NCI-H69 (cell line): Measurements from ENCODE around the gene PSMD4.
"Not testable (repeated sequence)": the region's sequence is repeated elsewhere in the genome, so short reads cannot be mapped to it uniquely, and the experiment has no call there.

Experiments used
- DNase-seq: peaks from one replicate; lab custom pipeline; 2025; lab: John Stamatoyannopoulos, UW

Gene PSMD4

DNA sequence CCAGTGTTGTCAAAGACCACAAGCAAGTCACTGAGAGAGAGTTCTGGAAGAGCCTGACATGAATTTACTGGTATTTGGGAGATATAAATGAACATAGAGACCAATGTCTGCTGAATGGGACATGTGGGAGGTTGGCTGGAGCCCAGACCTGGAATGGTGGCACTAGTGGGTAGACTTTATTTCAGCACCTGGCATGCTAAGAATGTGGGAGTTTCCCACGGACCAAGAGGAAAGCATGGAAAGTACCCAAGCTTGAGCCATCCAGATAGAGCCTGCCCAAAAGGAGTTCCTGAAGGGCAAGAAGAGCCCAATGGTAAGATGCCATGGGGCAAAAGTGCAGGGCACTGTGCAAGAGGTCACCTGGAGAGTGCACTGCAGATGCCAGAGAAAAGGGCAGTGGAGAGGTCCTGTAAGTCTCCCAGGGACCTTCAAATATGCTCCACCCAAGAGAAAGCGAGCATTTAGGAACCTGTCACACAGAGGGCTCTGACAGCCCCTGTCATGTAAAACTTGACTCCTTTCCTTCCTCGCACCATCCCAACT lies 19.5 kb downstream of the PSMD4 start:
- DNase-seq: no peak

DNA sequence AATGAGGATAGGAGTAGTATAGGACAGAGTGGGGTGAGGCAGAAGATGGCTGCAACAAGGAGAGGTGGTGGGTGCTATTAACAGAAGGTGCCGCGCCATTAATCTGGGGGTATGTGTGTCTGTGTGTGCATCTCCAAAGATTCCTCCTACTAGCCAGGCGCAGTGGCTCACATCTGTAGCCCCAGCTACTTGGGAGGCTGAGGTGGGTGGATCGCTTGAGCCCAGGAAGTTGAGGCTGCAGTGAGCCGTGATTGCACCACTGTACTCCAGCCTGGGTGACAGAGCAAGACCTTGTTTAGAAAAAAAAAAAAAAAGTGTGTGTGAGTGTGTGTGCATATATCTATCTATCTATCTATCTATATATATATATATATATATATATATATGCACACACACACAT lies 20.8 kb downstream of the PSMD4 start:
- not testable (repeated sequence) for DNase-seq

DNA sequence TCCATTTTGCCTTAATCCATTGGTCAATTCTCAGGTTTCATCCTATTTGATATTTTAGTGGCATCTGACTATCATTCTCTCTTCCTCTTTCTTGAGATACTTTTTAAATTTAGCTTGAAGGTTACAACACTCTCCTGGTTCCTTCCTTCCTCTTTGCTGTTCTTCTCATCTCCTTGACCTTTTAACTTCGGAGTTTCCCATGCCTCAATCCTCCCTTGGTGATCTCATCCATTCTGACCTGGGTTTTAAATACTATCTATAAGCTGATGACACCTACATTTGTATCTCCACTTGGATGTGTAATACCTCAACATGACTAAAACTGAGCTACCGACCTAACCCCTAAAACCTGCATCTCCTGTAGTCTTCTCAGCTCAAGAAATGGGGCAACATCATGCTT lies 22.7 kb downstream of the PSMD4 start:
- DNase-seq: no peak

DNA sequence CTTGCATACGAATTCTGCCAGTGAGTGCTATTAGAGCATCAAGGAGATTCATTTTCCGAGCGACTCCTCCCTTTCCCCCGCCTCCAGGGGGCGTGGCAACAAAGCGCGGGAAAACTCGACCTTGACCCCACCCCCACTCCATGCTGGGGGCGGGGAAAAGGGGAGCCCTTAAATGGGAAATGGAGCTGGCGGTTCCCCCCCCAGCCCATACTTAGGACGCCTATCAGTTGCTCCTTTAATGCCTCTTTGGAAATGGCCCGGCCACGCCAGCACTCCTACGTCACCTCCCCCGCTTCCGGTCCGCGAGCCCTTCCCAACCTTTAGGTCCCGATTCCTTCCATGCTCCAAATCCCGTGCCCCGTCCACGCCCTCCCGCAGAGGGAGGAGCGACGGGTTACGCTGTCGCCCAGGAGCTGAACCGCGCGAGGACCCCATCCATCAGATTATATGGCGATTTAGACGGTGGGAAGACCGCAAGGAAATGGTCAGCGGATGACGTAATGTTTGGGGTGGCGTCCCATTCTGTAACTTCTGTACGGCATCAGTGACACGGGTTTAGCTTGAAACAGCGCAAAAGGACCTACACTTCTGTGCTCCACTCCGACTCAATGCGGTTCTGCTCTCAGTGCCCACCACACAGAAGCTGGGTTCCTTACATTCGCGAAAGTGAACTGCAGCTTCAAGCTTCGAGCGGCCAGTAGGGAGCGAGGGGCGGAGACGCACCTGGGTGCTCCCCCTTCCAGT lies 26.9 kb downstream of the PSMD4 start:
- DNase-seq: peak; percentile 99

DNA sequence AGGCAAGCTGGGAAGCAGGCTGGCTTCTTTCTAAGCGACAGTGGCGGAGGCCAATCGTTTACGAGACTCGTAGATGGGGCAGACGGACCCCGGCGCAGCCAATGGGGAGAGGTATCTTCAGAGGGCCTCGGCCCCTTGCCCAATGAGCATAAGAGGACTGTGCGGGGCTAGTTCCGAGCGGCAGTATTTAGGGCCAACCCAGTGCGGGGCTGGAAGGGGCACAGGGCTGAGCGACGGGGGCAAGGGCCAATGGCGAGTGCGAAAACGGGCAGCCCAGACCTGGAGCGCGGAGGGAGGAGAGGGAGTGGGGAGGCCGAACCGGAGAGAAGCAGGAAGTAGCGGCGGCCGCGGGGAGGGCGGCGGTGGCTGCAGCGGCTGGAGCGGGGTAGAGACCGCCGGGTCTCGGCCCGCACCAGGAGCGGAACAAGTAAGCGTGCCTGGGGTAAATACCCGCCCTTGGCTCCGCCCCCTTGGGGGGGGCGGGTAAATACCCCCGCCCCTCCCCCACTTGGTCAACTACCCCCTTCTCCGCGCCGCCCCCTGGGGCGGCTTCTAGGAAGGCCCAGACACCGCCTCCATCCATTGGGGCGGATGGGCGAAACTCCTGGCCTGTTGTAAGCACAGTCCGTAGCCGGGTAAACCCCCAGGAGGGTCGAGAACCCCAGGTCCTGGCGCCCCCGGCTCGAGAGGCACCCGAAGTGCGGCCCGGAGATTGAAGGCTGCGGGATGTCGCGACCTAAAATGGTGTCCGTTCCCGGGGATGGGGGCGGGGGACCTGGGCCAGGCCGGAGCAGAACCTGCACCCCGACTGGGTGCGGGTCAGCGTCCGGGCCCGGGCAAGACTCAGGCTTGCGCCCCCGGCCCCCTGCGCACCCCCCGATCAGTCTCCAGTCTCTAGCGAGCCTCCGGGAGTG lies 27.7 kb downstream of the PSMD4 start, which contains the start of gene ZNF687:
TSS of gene ZNF687 (plus strand) at position 331 of the 914 bp plus-strand sequence. CDS start 3,993 bp downstream, outside the sequence.
- peak; percentile 100 for DNase-seq

DNA sequence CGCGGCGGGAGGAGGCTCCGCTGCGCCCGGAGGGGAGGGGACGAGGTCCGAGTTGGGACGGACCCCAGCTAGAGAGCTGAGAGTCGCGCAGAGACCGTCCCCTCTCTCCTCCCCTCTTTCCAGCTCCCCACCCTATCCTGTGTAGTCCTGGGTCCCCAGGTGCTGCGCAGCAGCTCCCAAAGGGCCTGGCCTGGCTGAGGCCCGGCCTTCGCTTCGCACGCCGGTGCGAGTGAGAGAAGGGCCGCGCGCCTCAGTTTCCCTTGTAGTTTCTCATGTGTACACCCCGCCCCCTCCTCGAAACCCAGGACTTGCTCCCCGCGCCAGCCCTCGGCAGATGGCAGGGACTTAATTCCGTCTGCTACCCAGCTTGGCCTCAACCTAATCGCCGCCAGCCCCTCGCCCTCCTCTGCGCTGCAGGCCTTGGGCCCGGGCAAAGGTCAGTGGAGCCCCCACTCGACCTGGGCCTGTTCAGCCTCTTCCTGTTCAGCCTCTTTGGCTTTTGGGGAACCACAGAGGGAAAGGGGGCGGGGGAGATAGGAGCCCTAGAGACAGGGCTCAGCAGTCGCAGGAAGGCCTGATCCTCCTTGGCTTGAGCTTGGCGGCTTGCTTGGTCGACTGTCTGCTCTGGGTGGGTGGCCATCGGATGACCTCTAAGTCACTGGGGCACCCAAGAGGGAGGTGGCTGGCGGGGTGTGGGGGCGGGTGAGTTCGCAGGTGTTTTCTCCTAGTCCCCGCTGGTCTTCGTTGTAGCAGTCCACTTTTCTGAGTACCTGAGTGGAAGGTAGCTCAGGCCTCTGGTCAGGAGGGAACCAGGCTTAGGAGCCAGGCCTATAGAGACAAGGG lies 28.6 kb downstream of the PSMD4 start:
- peak; percentile 67 for DNase-seq

DNA sequence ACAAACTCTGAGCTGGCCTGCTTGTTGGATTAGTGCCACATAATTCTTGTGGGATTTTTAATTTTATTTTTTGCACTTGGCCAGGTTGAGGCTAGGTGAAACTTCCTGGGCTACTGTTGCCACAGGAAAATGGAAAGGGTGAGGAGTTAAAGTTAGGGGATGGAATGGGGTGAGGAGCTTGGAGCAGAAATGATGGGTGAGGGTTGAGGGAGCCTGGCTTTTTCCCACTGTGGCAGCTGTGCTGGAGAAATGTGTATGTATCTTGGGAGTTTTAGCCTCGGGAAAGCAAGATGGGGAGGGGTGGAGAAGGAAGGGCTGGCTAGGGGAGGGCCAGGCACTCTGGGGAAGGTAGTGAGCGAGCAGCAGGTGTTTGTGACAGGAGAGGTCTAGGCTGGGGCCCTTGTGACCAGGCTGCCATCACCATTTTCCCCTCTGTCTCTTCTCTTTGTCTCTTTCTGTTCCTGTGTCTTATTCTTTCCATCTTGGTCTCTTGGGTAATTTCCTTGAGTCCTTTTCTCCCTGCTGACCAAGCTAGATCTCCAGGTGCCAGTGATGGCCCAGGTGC lies 29.6 kb downstream of the PSMD4 start:
- DNase-seq: no peak

DNA sequence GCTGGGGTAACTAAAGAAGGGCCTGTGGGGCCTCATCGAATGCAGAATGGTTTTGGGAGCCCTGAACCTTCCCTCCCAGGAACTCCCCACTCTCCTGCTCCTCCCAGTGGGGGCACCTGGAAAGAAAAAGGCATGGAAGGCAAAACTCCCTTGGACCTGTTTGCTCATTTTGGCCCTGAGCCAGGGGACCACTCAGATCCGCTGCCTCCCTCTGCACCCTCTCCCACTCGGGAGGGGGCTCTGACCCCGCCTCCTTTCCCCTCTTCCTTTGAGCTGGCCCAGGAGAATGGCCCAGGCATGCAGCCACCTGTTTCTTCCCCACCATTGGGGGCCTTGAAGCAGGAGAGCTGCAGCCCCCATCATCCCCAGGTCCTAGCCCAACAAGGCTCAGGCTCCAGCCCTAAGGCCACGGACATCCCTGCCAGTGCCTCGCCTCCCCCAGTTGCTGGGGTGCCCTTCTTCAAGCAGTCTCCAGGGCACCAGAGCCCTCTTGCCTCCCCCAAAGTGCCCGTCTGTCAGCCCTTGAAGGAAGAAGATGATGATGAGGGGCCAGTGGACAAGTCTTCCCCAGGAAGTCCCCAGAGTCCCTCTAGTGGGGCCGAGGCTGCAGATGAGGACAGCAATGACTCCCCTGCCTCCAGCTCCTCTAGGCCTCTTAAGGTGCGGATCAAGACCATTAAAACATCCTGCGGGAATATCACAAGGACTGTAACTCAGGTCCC lies 32.2 kb downstream of the PSMD4 start:
- no peak for DNase-seq

DNA sequence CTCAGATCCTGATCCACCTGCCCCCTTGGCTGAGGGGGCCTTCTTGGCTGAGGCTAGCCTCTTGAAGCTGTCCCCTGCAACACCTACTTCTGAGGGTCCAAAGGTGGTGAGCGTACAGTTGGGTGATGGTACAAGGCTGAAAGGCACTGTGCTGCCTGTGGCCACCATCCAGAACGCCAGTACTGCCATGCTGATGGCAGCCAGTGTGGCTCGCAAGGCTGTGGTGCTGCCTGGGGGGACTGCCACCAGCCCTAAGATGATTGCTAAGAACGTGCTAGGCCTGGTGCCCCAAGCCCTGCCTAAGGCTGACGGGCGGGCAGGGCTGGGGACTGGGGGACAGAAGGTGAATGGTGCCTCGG lies 32.8 kb downstream of the PSMD4 start:
- no peak for DNase-seq

DNA sequence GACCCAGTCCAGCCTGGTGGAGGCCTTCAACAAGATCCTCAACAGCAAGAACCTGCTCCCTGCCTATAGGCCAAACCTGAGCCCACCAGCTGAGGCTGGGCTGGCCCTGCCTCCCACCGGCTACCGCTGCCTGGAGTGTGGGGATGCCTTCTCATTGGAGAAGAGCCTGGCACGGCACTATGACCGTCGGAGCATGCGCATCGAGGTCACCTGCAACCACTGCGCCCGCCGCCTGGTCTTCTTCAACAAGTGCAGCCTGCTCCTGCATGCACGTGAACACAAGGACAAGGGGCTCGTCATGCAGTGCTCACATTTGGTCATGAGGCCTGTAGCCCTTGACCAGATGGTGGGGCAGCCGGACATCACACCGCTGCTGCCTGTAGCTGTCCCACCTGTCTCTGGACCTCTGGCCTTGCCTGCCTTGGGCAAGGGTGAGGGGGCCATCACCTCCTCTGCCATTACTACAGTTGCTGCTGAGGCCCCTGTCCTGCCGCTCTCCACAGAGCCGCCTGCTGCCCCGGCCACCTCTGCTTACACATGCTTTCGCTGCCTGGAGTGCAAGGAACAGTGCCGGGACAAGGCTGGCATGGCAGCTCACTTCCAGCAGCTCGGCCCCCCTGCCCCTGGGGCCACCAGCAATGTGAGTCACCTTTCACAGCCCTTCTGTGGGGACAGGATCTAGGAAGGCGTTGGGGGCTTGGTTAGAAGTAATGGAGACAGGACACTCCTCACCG lies 33.4 kb downstream of the PSMD4 start:
- DNase-seq: no peak

DNA sequence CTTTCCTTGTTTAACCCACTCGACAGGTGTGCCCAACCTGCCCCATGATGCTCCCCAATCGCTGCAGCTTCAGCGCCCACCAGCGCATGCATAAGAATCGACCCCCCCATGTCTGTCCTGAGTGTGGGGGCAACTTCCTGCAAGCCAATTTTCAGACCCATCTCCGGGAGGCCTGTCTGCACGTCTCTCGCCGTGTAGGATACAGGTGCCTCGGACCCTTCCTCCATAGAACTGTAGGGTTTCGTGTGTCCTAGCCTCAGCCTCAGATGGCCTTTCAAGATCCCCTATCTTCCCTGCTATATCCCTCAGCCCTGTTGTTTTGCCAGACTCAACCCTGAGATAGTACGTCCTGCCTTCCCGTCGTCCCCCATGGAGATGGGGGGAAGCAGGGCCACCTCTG lies 34.0 kb downstream of the PSMD4 start:
- DNase-seq: no peak

DNA sequence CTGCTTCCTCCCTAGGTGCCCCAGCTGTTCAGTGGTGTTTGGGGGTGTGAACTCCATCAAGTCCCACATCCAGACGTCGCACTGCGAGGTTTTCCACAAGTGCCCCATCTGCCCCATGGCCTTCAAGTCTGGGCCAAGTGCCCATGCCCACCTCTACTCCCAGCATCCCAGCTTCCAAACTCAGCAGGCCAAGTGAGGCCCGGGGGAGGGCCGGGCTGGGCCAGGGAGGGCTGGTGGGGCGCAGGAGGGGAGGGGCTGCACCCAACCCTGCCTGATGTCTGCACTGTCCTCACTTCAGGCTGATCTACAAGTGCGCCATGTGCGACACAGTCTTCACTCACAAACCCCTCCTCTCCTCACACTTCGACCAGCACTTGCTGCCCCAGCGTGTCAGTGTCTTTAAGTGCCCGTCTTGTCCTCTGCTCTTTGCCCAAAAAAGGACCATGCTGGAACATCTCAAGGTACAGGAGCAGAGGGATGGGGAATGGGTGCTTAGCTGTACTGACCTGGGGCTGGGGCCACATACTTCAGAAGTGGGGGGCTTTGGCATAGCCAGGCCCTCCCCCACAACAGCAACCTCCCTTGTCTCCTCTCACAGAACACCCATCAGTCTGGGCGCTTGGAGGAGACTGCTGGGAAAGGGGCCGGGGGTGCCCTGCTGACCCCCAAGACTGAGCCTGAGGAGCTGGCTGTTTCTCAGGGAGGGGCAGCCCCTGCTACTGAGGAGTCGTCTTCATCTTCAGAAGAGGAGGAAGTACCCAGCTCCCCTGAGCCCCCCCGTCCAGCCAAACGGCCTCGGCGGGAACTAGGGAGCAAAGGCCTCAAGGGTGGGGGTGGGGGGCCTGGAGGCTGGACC lies 34.8 kb downstream of the PSMD4 start:
- no peak for DNase-seq

DNA sequence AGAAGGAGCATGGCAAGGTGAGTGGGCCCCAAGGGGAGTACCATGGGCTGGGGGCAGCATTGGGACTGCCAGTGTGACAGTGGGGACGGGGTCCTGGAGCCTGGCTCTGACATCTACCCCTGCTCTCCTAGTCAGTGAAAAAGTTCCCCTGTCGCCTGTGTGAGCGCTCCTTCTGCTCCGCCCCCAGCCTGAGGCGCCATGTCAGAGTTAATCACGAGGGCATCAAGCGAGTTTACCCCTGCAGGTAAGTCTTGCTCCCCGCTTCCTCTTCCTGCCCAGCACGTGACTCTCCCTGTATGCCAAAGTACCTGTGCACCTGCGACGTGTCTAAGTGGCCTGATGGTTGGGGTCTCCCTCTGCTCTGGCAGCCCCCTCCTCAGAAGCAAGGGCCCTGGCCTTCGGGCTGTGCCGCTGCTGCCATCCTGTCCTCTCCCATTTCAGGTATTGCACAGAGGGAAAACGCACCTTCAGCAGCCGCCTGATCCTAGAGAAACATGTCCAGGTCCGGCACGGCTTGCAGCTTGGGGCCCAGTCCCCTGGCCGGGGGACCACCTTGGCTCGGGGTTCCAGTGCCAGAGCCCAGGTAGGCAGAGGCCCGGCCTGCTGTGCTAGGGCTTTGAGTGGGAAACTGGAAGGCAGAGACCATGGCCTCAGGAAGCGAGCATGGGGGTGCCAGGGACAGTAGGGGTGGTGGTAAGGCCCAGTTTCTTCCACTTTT lies 35.6 kb downstream of the PSMD4 start:
- no peak for DNase-seq

DNA sequence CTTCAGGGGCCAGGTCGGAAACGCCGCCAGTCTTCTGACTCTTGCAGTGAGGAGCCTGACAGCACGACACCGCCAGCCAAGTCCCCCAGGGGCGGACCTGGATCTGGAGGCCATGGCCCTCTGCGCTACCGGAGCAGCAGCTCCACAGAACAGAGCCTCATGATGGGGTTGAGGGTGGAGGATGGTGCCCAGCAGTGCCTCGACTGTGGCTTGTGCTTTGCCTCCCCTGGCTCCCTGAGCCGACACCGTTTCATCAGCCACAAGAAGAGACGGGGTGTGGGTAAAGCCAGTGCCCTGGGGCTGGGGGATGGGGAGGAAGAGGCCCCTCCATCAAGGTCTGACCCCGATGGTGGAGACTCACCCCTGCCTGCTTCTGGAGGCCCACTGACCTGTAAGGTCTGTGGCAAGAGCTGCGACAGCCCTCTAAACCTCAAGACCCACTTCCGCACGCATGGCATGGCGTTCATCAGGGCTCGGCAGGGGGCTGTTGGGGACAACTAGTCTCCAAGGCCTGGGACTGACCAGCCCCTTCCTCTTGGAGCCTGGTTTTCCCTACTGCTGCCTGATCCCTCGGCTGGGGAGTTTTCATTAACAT lies 36.3 kb downstream of the PSMD4 start:
- DNase-seq: no peak

DNA sequence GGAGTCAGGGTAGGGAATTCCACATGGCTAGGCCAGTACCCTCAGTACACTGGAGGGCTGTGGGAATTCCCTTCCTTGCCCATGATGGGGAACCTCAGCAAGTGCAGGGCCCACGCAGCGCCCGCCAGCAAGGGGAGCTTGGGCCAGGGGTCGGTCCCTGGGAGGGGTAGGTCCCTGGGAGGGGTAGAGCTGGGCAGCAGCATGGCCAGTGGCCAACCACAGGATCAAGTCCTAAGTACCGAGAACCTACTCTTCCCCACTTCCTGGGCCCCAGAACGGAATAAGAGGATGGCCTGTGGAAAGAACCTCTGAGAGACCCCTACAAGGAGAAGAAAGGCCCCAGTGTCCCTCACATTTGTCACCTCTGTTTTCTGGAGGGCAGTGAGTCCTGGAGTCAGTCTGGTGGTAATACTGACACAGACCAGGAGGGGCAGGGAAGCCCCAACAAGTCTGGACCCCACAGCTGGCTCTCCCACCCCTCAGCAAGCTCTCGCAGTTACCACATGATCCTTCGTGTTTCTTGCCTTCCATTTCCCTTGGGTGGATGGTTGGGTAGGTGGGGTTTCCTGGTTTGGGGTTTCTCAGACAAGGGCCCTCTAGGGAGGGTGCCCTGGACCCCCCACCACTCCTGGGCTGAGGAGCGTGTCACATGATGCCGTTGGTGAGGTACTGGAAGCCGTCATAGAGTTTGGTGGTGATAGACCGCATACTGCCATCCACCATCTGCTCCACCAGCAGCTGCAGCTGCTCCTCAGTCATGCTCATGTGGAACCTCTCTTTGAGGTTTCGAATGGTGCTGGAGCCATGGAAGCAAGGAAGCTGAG lies 37.9 kb downstream of the PSMD4 start:
- no peak for DNase-seq

DNA sequence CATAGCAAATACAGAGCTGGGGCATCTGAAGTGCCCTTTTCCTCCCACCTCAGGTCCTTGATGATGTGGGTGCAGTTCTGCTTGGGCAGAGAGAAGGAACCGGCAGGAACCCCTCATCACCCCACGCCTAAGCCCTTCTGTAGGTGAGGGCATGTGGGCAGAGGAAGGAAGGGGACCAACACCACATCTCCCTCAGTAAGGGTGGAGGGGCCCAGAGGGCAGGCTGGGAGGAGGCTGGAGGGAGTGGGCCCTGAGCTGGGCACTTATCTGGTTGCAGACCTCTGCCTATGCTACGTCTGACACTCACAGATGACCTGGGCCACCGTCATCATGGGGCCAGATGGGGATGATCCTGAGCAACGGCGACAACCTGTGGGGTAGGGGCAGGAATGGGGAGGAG lies 38.6 kb downstream of the PSMD4 start:
- no peak for DNase-seq

DNA sequence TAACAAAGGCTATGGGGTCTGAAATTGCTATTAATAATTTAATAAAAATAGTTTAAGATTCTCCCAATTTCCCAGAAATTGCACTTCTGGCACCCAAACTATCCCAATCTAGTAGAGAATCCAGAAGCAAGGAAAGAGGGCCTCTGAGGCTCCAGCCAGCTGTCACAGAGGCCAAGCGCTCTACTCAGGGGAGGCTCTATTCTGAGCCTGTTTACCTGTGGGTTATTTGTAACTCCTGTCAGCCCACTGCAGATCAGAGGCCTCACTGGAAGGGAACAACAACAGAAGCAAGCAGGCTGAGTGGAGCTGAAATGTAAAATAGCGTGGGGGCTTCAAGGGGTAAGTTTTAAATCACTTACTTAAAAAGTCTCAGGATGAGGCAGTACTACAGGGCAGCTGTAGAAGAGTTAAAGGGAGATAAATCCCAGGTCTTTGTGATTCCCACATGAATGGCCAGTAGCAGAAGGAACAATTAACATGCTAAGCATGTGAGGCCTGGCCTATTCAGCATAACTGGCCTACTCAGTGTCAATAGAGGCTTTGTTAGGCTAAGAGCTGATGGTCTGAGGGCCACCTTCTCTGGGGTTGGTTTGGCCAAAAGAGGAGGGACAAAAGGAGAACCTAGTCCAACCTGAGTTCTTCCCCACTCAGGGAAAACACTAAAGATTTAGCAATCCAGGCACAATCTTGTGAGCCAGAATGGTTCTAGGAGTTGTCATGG lies 40.4 kb downstream of the PSMD4 start:
- DNase-seq: no peak
